CD14-positive monocyte (primary cell): Measurements from ENCODE around the gene FUT8. TPM values are rescaled to one million over a fixed set of nuclear protein-coding genes. Genes with fewer than 3 reads are reported as not detected.

Source experiments
- DNase-seq, 3 donors: peaks; one replicate each; pipeline ENCODE4 v3.0.0-alpha.2; 2011 to 2022
- H2AFZ ChIP-seq: 2 replicates; pipeline ENCODE4 v1.6.0; 2012; ENCODE audit warnings: mild to moderate bottlenecking, low read depth, low read length, inconsistent platforms; ENCODE audit not compliant: insufficient read depth, poor library complexity, severe bottlenecking
- H3K27ac ChIP-seq, 2 donors: 1 replicate in 1 of 2; 2 replicates in 1 of 2; pipeline ENCODE4 v1.5.1; 2012 to 2013; ENCODE audit warnings: low read length in 2 of 2, control low read depth in 1 of 2, inconsistent platforms in 1 of 2, low read depth in 1 of 2, mild to moderate bottlenecking in 1 of 2
- H3K27me3 ChIP-seq, 2 donors: one replicate each; pipeline versions ENCODE4 v1.6.0 to v1.6.1; 2011 to 2013; ENCODE audit warnings: low read length in 2 of 2; ENCODE audit not compliant: control insufficient read depth in 2 of 2, insufficient read depth in 2 of 2
- H3K36me3 ChIP-seq, 2 donors: replicated peaks in 1 of 2; 1 replicate in 1 of 2; 2 replicates in 1 of 2; pipeline versions ENCODE4 v1.5.1 to v1.6.1; 2012 to 2013; ENCODE audit warnings: low read length in 2 of 2, control low read depth in 1 of 2, inconsistent platforms in 1 of 2, mild to moderate bottlenecking in 1 of 2; ENCODE audit not compliant: insufficient read depth in 2 of 2, control insufficient read depth in 1 of 2
- H3K4me1 ChIP-seq, 2 donors: 1 replicate in 1 of 2; 2 replicates in 1 of 2; pipeline versions ENCODE4 v1.5.1 to v1.6.1; 2012 to 2013; ENCODE audit warnings: low read length in 2 of 2, control low read depth in 1 of 2, inconsistent platforms in 1 of 2, mild to moderate bottlenecking in 1 of 2, moderate library complexity in 1 of 2; ENCODE audit not compliant: insufficient read depth in 2 of 2, control insufficient read depth in 1 of 2
- H3K4me2 ChIP-seq: replicated peaks from 2 replicates; pipeline ENCODE3; 2012; ENCODE audit warnings: low read length, moderate library complexity, mild to moderate bottlenecking; ENCODE audit not compliant: poor library complexity, severe bottlenecking; ENCODE audit errors: extremely low read depth
- H3K4me3 ChIP-seq, 3 experiments: fragments of 200-600 bp in 1 of 3; sonication (generic) in 1 of 3; replicated peaks in 1 of 3; 1 replicate in 2 of 3; 2 replicates in 1 of 3; pipeline ENCODE4 v1.5.1; 2011 to 2013; ENCODE audit warnings: low read length in 3 of 3, mild to moderate bottlenecking in 3 of 3, control low read depth in 2 of 3, low read depth in 2 of 3, inconsistent platforms in 1 of 3, moderate library complexity in 1 of 3
- H3K79me2 ChIP-seq: 2 replicates; pipeline ENCODE4 v1.6.0; 2012; ENCODE audit warnings: mild to moderate bottlenecking, control low read depth, inconsistent platforms, low read length, moderate library complexity; ENCODE audit not compliant: insufficient read depth
- H3K9ac ChIP-seq: 2 replicates; pipeline ENCODE4 v1.6.0; 2017; ENCODE audit warnings: low read length, mild to moderate bottlenecking; ENCODE audit not compliant: insufficient read depth, poor library complexity, severe bottlenecking
- H3K9me3 ChIP-seq, 2 donors: replicated peaks in 1 of 2; 1 replicate in 1 of 2; 2 replicates in 1 of 2; pipeline versions ENCODE4 v1.5.1 to v1.6.1; 2012 to 2013; ENCODE audit warnings: low read length in 2 of 2, control low read depth in 1 of 2; ENCODE audit not compliant: control insufficient read depth in 1 of 2, insufficient read depth in 1 of 2
- H4K20me1 ChIP-seq: 2 replicates; pipeline ENCODE4 v1.6.0; 2012; ENCODE audit warnings: mild to moderate bottlenecking, low read length, control low read depth, moderate library complexity; ENCODE audit not compliant: insufficient read depth
- H3K27ac Mint-ChIP-seq, 7 donors: one replicate each; pipeline ENCODE4 v1.8.0; 2020; ENCODE audit warnings: mild to moderate bottlenecking in 7 of 7, mixed read lengths in 7 of 7, moderate library complexity in 6 of 7, inconsistent platforms in 2 of 7
- H3K27me3 Mint-ChIP-seq, 3 donors: one replicate each; pipeline ENCODE4 v1.8.0; 2021 to 2022; ENCODE audit warnings: low read depth in 3 of 3, mild to moderate bottlenecking in 3 of 3, mixed read lengths in 3 of 3, moderate library complexity in 3 of 3, inconsistent platforms in 1 of 3
- H3K36me3 Mint-ChIP-seq, 2 donors: one replicate each; pipeline ENCODE4 v1.8.0; 2020; ENCODE audit warnings: mixed read lengths in 2 of 2, inconsistent platforms in 1 of 2, mild to moderate bottlenecking in 1 of 2
- H3K4me1 Mint-ChIP-seq: one replicate; pipeline ENCODE4 v1.8.0; 2020; ENCODE audit warnings: mild to moderate bottlenecking, mixed read lengths
- H3K4me3 Mint-ChIP-seq, 2 donors: one replicate each; pipeline ENCODE4 v1.8.0; 2020; ENCODE audit warnings: mild to moderate bottlenecking in 2 of 2, mixed read lengths in 2 of 2, moderate library complexity in 1 of 2
- H3K9me3 Mint-ChIP-seq, 7 donors: one replicate each; pipeline ENCODE4 v1.8.0; 2020 to 2022; ENCODE audit warnings: mixed read lengths in 7 of 7, mild to moderate bottlenecking in 6 of 7, moderate library complexity in 6 of 7, inconsistent platforms in 2 of 7
- CTCF ChIP-seq: fragments of 200-600 bp; IDR thresholded peaks from one replicate; pipeline ENCODE4 v1.8.0; 2022; ENCODE audit warnings: antibody characterized with exemption, mild to moderate bottlenecking
- WGBS: methylation state at CpG from one replicate; pipeline ENCODE4 v1.1.5; 2013; ENCODE audit warnings: missing lambda C conversion rate; ENCODE audit not compliant: insufficient coverage; 5-methylcytosine and 5-hydroxymethylcytosine counted together
- intact Hi-C, 2 donors: fragments of 100-400 bp; cut with micrococcal nuclease; formaldehyde crosslinking; loops; one replicate each; pipeline versions ENCODE4 v1.15.0 to v1.15.1; 2023
- polyA plus RNA-seq, 3 donors: library from polyadenylated mRNA; depleted of rRNA in 1 of 3; unstranded in 2 of 3; stranded (reverse) in 1 of 3; fragments of 300-500 nt in 2 of 3; fragments of >200 nt in 1 of 3; fragmentation: Illumina TruSeq in 2 of 3; gene quantifications; 1 replicate in 2 of 3; 2 replicates in 1 of 3; pipeline ENCODE4 v1.2.3, GENCODE V29; 2012 to 2021

The FUT8 gene
- polyA plus RNA-seq, 3 donors: 1.6 to 5.1 (median 5.0) TPM

GRCh38 chr14:65637780-65638179 lies 225.2 kb downstream of the FUT8 start:
- Histone ChIP-seq H3K4me3 (no peak overlapping the region), H3K36me3 (no peaks in the 10 kb centered on the region), H3K27ac (no peak overlapping the region), H3K9me3 (peaks cover 0 to 2% of the 10 kb centered on the region in 2 donors), H3K79me2 (no peaks in the 10 kb centered on the region), H4K20me1 (no peaks in the 10 kb centered on the region), H3K4me1 (no peaks in the 10 kb centered on the region), H2AFZ (no peak overlapping the region), H3K4me2 (no peak overlapping the region), H3K27me3 (no peaks in the 10 kb centered on the region), H3K9ac (no peak overlapping the region)
- Mint-ChIP-seq H3K4me1 (no peaks in the 10 kb centered on the region), H3K27me3 (no peaks in the 10 kb centered on the region), H3K27ac (no peak overlapping the region), H3K36me3 (peaks cover 1 to 13% of the 10 kb centered on the region in 2 donors), H3K9me3 (peaks cover 6 to 17% (median 12%) of the 10 kb centered on the region in 7 donors), H3K4me3 (no peak overlapping the region)
- intact Hi-C loops: no loop called here
- DNase-seq: no peak
- TF ChIP-seq CTCF: no peak
- 91% methylated on average over 6 of the region's 7 CpGs for WGBS

DNA sequence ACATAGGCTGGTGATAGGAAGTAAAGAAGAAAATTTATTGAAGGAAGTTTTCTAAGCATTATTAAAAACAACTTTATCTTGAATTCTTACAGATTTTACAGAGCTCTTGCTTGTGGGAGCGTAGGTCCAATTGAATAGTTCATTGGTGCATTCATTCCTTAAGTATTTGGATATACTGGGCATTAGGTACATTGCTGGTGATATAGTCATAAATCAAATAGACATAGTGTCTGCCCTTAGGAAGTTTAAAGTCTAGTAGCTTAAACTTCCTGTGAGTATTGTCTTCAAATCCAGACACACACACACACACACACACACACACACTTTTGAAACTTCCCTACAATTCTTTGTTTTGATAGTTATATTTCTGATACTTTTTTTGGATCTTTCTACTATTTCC lies 226.7 kb downstream of the FUT8 start:
- H3K27me3 Mint-ChIP-seq: no peaks in the 10 kb centered on the region
- no peaks in the 10 kb centered on the region for H3K36me3 ChIP-seq
- peaks cover 0 to 2% of the 10 kb centered on the region in 2 donors for H3K9me3 ChIP-seq
- WGBS: no CpG with 5 or more reads among the region's 1 CpG
- intact Hi-C loops: no loop called here
- no peak overlapping the region for H3K27ac Mint-ChIP-seq
- no peaks in the 10 kb centered on the region for H3K4me1 Mint-ChIP-seq
- no peak overlapping the region for H3K27ac ChIP-seq
- no peak overlapping the region for H3K4me3 ChIP-seq
- no peak overlapping the region for H3K4me2 ChIP-seq
- no peak for TF ChIP-seq CTCF
- no peak overlapping the region for H3K4me3 Mint-ChIP-seq
- no peaks in the 10 kb centered on the region for H4K20me1 ChIP-seq
- H3K36me3 Mint-ChIP-seq: peaks cover 1 to 6% of the 10 kb centered on the region in 2 donors
- no peak for DNase-seq
- H3K27me3 ChIP-seq: no peaks in the 10 kb centered on the region
- H3K9ac ChIP-seq: no peak overlapping the region
- no peaks in the 10 kb centered on the region for H3K4me1 ChIP-seq
- peaks cover 1 to 11% (median 8%) of the 10 kb centered on the region in 7 donors for H3K9me3 Mint-ChIP-seq
- no peak overlapping the region for H2AFZ ChIP-seq
- no peaks in the 10 kb centered on the region for H3K79me2 ChIP-seq
